Measurements from ENCODE around the gene EFCAB10.

- TF ChIP-seq POLR2A (IDR thresholded peaks at IDR 0.05), result no peak
- TF ChIP-seq, protein P1, sequence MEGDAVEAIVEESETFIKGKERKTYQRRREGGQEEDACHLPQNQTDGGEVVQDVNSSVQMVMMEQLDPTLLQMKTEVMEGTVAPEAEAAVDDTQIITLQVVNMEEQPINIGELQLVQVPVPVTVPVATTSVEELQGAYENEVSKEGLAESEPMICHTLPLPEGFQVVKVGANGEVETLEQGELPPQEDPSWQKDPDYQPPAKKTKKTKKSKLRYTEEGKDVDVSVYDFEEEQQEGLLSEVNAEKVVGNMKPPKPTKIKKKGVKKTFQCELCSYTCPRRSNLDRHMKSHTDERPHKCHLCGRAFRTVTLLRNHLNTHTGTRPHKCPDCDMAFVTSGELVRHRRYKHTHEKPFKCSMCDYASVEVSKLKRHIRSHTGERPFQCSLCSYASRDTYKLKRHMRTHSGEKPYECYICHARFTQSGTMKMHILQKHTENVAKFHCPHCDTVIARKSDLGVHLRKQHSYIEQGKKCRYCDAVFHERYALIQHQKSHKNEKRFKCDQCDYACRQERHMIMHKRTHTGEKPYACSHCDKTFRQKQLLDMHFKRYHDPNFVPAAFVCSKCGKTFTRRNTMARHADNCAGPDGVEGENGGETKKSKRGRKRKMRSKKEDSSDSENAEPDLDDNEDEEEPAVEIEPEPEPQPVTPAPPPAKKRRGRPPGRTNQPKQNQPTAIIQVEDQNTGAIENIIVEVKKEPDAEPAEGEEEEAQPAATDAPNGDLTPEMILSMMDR (IDR thresholded peaks at IDR 0.05), result no peak
Measured at GRCh38 chr7:105584165-105584564, 2.9 kb upstream of the EFCAB10 start.

Measured in esophagus squamous epithelium (tissue), 4 donors.